ENCODE results near the gene TERB2.
A peak's percentile ranks its signal among the peaks of the same experiment; 100 is the strongest.
"Not testable (repeated sequence)": the region's sequence is repeated elsewhere in the genome, so short reads cannot be mapped to it uniquely, and the experiment has no call there.

Gene TERB2

DNA sequence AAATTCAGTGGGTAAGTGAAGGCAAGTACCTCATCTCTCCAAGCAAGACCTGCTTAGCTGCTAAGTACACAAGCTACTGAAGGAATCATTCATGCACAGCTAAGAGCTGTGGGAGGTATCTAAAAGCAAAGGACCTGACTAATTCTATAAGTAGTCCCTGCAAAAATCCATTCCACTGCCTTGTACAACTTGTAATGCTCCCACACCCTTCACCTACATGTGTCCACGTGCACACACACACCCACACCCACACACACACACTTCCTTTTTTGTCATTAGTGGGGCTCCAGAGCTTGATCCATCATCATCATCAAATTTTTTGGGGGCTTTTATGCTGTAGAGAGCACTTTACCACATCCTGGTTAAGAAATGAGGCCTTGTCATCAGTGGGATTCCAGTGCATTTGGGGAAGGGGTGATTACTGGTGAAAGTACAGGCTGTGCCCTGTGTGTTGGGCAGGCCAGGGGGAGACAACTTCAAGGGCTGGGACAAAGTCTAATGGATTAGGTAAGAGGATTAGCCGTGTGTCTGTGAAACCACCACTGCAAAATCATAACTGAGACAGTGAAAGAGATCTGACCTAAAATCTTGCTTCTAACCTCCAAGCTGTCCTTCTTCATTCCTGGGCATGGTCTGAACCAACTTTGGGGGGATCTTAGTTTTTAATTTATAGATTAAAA lies 47.4 kb downstream of the TERB2 start:
- not testable (repeated sequence) for DNase-seq

DNA sequence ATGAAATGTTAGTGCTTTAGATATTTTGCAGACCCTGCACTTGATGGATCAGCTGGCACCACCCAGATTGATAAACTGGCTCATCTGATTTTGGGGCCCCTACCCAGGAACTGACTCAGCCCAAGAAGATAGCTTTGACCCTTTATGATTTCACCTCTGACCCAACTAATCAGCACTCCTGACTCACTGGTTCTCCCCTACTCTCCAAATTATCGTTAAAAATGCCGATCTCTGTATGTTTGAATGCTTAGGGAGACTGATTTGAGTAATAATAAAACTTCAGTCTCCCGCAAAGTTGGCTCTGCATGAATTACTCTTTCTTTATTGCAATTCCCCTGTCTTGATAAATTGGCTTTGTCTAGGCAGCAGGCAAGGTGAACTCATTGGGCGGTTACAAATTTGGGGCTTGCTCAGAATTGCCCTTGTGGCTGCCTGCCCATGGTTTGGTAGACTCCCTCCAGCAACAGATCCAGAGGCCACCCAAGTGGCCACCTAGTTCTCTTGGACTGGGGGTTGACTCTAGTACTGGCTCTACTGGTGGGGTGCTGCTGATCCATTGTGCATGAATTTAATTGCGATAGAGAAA lies 48.2 kb downstream of the TERB2 start:
- not testable (repeated sequence) for DNase-seq

DNA sequence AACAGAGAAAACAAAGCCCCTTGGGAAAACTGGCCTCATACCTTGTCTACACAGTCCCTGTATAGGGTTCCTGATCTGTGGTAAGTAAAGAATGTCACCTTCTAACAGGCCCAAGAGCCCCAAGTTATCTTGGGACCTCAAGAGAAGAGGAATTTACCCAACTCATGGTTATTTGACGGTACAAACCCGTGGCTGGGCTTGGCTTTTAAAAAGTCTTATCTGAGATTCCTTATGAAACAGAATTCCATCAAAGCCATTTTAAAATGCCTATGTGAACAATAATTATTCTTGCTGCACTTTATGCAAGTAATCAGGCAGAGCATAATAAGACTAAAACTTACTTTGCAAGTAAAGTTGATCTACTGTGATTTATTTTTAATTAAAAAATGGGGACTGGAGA lies 52.6 kb downstream of the TERB2 start:
- no peak for DNase-seq

DNA sequence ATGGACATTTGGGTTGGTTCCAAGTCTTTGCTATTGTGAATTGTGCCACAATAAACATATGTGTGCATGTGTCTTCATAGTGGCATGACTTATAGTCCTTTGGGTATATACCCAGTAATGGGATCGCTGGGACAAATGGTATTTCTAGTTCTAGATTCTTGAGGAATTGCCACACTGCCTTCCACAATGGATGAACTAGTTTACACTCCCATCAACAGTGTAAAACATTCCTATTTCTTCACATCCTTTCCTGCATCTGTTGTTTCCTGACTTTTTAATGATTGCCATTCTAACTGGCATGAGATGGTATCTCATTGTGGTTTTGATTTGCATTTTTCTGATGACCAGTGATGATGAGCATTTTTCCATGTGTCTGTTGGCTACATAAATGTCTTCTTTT lies 58.6 kb downstream of the TERB2 start:
- DNase-seq: not testable (repeated sequence)

DNA sequence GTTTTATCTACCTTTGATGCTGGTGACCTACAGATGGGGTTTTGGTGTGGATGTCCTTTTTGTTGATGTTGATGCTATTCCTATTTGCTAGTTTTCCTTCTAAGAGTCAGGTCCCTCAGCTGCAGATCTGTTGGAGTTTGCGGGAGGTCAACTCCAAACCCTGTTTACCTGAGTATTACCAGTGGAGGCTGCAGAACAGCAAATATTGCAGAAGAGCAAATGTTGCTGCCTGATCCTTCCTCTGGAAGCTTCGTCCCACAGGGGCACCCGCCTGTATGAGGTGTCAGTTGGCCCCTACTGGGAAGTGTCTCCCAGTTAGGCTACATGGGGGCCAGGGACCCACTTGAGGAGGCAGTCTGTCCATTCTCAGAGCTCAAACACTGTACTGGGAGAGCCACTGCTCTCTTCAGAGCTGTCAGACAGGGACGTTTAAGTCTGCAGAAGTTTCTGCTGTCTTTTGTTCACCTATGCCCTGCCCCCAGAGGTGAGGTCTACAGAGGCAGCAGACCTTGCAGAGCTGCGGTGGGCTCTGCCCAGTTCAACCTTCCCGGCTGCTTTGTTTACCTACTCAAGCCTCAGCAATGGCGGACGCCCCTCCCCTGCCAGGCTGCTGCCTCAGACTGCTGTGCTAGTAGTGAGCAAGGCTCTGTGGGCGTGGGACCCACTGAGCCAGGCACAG lies 63.9 kb downstream of the TERB2 start:
- not testable (repeated sequence) for DNase-seq

DNA sequence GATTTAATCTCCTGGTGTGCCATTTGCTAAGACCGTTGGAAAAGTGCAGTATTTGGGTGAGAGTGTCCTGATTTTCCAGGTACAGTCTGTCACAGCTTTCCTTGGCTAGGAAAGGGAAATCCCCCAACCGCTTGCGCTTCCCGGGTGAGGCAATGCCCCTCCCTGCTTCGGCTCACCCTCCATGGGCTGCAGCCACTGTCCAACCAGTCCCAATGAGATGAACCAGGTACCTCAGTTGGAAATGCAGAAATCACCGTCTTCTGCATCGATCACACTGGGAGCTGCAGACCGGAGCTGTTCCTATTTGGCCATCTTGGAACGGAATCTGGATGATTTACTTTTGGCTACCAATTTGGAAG lies 64.4 kb downstream of the TERB2 start:
- not testable (repeated sequence) for DNase-seq

DNA sequence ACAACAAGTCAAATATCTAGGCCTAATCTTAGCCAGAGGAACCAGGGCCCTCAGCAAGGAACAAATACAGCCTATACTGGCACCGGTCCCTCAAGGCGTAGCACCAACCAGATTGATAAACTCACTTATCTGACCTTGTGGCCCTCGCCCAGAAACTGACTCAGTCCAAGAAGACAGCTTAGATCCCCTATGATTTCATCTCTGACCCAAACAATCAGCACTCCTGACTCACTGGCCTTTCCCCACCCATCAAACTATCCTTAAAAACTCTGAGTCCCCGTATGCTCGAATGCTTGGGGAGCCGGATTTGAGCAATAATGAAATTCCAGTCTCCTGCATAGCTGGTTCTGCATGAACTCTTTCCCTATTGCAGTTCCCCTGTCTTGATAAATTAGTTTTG lies 64.9 kb downstream of the TERB2 start:
- no peak for DNase-seq

DNA sequence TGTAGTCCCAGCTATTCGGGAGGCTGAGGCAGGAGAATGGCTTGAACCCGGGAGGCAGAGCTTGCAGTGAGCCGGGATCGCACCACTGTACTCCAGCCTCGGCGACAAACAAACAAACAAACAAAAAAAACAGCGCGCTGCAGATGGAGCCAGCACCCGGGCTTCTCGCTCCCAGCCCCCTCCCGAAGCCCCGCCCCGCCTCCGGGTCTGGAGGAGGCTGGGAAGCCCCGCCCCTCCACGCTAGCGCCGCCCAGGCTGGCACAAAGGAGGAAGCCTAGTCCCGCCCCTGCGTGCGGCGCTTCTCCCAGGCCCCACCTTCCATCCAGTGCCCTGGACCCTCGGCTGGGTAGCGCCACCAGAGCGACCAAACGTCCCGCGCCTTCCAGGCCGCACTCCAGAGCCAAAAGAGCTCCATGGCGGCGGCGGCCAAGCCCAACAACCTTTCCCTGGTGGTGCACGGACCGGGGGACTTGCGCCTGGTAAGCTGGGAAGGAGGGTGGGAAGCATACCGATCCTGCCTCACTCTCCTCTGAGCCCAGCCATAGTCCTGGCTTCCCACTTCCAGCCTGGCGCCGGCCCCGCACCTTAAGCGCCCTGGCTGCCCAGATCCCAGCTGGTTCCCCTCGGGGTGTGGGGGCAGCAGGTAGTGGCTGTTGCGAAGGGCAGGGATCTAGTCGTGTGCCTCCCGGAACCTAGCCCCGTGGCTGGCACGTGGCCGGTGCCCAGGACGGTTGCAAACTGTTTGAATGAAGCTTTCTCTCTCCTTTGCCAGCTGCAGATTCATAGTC lies 66.6 kb downstream of the TERB2 start, which contains the start of gene SORD:
TSS of gene SORD (plus strand) at position 325 of the 788 bp plus-strand sequence. CDS start at position 414, 89 bp downstream.
- DNase-seq: peak; percentile 98

DNA sequence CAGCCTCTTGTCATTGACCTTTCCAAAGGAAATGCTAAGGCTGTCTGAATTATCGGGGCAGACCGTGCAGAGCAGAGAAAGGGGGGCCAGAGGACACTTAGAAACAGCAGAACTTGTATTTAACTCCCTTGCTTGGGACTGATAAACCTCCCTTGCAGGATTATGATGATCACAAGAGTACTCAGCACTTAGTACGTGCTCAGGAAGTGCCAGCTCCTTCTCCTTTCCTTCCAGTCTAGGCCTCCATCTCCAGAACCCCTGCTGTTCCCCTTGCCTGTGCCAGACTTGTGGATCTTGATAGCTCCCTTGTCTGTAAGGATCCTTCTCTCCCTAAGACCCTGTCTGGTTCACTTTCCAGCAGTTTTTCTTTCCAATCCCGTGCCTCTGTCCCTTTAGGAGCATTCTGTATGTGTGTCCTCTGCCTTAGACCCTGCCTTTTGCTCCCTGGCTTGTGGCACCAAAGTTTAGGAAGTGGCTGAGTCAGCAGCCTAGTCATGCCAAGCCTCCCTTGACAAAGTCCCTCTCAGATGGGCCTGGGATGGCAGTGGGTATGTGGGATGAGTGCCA lies 67.3 kb downstream of the TERB2 start:
- DNase-seq: peak; percentile 20

DNA sequence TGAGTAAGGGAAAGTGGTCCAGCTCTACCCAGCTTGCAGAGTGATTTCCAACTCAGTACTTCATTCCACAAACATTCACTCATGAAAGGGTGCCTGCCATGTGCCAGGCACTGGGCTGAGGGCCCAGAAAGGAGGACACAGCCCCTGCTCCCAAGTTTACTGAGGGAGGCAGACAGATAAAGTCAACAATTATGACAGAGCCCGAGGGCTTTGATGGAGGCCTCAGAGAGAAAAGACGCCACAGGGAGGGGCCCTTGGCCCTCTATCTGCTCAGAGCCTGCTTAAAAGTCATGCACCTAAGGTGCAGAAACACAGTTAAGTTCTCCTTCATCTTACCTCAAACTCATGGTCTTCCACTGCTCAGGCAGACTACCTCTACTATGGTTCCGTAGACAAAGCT lies 68.2 kb downstream of the TERB2 start:
- DNase-seq: not testable (repeated sequence)

DNA sequence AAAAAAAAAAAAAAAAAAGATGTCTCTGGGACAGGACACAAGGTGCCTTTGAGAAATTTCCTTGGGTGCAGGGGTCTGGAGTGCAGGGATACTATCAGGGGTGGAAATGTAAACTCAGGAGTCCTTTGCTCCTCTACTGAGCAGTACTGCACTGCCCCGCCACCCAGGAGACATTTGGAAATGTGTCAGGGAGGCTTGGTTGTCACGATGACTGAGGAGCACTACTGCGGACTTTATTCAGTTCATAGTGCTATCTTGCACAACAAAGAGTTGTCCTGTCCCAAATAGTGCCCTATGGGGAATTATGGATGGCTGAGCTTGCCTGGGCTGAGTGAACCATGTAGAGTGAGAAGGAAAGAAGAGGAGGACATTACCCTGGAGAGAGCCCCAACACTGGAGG lies 69.1 kb downstream of the TERB2 start:
- not testable (repeated sequence) for DNase-seq

DNA sequence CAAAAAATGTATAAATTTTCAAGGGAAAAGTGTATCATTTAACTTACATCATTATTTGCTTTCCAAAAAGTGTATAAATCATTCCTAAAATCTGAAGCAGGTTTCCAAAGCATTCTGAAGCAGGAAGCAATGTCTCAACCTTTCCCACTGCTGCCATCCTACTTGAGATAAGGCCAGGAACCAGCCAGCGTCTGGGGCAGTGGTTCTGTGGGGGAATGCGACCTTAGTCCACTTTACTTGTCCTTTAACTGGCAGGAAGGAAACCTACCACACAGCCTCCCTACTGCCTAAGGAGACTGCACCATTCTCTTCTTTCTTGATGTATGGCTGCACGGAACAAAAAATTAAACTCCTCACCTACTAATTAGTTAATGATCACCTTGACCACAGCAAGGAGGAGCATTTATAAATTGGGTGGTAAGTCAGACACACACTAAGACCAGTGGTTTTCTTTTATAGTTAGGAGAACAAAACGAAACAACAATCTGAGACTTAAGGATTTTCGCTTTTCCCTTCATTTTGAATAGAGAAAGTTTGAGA lies 70.2 kb downstream of the TERB2 start:
- DNase-seq: no peak

DNA sequence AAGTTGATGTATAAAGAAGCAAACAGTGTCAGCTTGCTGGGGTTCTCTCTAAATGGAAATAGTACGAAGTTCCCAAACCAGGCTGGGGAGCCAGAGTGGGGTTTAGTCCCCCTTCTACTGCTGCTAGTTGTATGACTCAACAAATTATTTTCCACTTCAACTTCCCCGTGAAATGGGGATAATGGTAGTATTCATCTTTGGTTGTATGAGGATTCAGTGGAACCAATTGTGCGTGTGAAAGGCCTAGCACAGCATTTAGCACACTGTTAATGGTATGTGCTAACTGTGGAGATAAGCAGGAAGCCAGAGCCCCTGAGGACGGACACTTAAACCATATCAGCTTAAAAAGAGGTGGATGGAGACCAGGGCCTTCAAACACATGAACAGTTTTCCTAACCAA lies 70.7 kb downstream of the TERB2 start:
- DNase-seq: no peak
